Uterus (tissue), 2 donors: ENCODE results near the gene ACTR5.

Experiments used
- POLR2A ChIP-seq, 2 donors: fragments of 450-650 bp; IDR thresholded peaks; one replicate each; pipeline ENCODE4 v1.6.1; 2016; ENCODE audit warnings: antibody characterized with exemption in 2 of 2, mild to moderate bottlenecking in 1 of 2, moderate library complexity in 1 of 2
- TF ChIP-seq, protein P1 (sequence below), 4 experiments: fragments of 200-600 bp in 2 of 4; fragments of 450-650 bp in 2 of 4; sonication (generic) in 2 of 4; IDR thresholded peaks; one replicate each; pipeline ENCODE4 v1.5.1; 2016 to 2019; ENCODE audit warnings: antibody characterized with exemption in 4 of 4, mild to moderate bottlenecking in 2 of 4, moderate library complexity in 1 of 4

GRCh38 chr20:38754924-38755323, 6.7 kb downstream of the ACTR5 start:
- TF ChIP-seq, protein P1, sequence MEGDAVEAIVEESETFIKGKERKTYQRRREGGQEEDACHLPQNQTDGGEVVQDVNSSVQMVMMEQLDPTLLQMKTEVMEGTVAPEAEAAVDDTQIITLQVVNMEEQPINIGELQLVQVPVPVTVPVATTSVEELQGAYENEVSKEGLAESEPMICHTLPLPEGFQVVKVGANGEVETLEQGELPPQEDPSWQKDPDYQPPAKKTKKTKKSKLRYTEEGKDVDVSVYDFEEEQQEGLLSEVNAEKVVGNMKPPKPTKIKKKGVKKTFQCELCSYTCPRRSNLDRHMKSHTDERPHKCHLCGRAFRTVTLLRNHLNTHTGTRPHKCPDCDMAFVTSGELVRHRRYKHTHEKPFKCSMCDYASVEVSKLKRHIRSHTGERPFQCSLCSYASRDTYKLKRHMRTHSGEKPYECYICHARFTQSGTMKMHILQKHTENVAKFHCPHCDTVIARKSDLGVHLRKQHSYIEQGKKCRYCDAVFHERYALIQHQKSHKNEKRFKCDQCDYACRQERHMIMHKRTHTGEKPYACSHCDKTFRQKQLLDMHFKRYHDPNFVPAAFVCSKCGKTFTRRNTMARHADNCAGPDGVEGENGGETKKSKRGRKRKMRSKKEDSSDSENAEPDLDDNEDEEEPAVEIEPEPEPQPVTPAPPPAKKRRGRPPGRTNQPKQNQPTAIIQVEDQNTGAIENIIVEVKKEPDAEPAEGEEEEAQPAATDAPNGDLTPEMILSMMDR (IDR thresholded peaks at IDR 0.05), result no peak
- TF ChIP-seq POLR2A (IDR thresholded peaks at IDR 0.05), result no peak
